ENCODE results near the gene HACD2.

DNA sequence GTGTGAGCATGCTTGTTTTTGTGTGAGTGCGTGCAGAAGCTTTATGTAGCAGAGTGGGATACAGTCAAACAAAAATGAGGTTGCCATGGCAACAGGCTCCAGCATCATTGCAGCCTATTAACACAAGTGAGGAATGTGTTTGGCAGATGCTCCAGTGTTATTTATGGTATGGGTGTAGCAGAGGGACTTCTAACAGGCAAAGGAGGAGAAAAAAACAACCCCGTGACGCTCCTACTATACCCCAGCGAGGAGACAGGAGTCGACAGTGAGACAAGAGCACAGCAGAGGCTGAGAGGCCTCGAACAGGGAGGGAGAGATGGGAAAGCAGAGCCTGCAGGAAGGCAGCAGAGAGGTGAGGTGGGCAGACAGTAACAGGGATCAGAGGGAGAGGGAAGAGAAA is 140.8 kb downstream of the HACD2 start:
- TF ChIP-seq EP300 (IDR thresholded peaks at IDR 0.05) (no peak), SMC3 (IDR thresholded peaks at IDR 0.05) (no peak), FOSL2 (IDR thresholded peaks at IDR 0.05) (no peak), FOSL2 (CRISPR knock-in tag; IDR thresholded peaks at IDR 0.05) (no peak), POLR2A (IDR thresholded peaks at IDR 0.05; ENCODE audit: low read length) (no peak), RAD21 (conservative IDR thresholded peaks at IDR 0.05 in 1 of 2, IDR thresholded peaks at IDR 0.05 in 1 of 2) (no peak), BHLHE40 (IDR thresholded peaks at IDR 0.05; ENCODE audit: low read depth, low read length) (no peak), ZFP36 (IDR thresholded peaks at IDR 0.05; ENCODE audit: borderline replicate concordance, partially characterized antibody) (no peak), HOXA7 (CRISPR knock-in tag; IDR thresholded peaks at IDR 0.05) (no peak), ESRRA (IDR thresholded peaks at IDR 0.05; ENCODE audit: borderline replicate concordance, low read length) (no peak), MYC (IDR thresholded peaks at IDR 0.05; ENCODE audit: borderline replicate concordance, low read length) (no peak), SREBF2 (IDR thresholded peaks at IDR 0.05) (no peak)
- TF ChIP-seq, protein P1, sequence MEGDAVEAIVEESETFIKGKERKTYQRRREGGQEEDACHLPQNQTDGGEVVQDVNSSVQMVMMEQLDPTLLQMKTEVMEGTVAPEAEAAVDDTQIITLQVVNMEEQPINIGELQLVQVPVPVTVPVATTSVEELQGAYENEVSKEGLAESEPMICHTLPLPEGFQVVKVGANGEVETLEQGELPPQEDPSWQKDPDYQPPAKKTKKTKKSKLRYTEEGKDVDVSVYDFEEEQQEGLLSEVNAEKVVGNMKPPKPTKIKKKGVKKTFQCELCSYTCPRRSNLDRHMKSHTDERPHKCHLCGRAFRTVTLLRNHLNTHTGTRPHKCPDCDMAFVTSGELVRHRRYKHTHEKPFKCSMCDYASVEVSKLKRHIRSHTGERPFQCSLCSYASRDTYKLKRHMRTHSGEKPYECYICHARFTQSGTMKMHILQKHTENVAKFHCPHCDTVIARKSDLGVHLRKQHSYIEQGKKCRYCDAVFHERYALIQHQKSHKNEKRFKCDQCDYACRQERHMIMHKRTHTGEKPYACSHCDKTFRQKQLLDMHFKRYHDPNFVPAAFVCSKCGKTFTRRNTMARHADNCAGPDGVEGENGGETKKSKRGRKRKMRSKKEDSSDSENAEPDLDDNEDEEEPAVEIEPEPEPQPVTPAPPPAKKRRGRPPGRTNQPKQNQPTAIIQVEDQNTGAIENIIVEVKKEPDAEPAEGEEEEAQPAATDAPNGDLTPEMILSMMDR (IDR thresholded peaks at IDR 0.05), result no peak
- TF ChIP-seq, protein P2, sequence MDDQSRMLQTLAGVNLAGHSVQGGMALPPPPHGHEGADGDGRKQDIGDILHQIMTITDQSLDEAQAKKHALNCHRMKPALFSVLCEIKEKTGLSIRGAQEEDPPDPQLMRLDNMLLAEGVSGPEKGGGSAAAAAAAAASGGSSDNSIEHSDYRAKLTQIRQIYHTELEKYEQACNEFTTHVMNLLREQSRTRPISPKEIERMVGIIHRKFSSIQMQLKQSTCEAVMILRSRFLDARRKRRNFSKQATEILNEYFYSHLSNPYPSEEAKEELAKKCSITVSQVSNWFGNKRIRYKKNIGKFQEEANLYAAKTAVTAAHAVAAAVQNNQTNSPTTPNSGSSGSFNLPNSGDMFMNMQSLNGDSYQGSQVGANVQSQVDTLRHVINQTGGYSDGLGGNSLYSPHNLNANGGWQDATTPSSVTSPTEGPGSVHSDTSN (IDR thresholded peaks at IDR 0.05), result no peak

Data from A549 (cell line).